Measurements from ENCODE around the gene UTRN.
A peak's percentile ranks its signal among the peaks of the same experiment; 100 is the strongest.

DNA sequence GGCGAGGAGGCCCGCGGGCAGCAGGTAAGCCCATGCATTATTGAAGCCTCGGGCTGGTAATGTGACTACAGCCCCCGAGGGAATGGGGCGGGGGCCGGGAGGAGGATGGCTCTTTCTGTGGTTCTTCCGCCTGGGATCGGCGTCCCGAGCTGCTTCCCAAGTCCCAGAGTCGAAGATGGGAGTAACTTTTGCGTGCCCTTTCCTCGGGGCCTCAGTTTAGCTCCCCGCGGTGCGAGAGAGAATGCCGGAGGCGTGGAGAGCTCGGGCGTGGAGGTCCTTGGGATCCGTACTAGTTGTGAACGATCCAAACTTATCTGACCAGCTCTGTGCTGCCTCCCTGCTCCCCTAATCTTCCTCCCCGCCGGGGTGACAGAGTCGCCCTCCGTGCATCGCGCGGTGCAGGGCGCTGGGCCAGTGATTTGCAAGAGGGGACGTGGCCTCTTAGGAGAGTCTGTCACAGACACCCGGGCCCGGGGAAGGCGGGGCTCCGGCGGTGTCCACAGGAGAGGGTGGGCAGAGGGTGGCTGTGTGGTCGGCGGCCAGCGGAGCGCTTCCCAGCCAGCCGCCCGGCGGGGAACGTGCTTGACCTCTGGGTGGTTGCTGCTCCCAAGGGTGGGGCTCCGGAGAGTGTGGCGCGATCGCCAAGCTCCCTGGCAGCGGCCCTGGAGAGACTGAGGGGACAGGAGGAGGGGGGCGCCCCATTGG is 815 bp downstream of the UTRN start:
- TF ChIP-seq, protein P1, sequence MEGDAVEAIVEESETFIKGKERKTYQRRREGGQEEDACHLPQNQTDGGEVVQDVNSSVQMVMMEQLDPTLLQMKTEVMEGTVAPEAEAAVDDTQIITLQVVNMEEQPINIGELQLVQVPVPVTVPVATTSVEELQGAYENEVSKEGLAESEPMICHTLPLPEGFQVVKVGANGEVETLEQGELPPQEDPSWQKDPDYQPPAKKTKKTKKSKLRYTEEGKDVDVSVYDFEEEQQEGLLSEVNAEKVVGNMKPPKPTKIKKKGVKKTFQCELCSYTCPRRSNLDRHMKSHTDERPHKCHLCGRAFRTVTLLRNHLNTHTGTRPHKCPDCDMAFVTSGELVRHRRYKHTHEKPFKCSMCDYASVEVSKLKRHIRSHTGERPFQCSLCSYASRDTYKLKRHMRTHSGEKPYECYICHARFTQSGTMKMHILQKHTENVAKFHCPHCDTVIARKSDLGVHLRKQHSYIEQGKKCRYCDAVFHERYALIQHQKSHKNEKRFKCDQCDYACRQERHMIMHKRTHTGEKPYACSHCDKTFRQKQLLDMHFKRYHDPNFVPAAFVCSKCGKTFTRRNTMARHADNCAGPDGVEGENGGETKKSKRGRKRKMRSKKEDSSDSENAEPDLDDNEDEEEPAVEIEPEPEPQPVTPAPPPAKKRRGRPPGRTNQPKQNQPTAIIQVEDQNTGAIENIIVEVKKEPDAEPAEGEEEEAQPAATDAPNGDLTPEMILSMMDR (IDR thresholded peaks at IDR 0.05): no peak
- peak; percentile 43 for TF ChIP-seq POLR2A (IDR thresholded peaks at IDR 0.05; ENCODE audit: low read depth)

All from esophagus muscularis mucosa (tissue), 3 donors.